NAMALWA (cell line): ENCODE results near the gene CBX5.
"Not testable (repeated sequence)": the region's sequence is repeated elsewhere in the genome, so short reads cannot be mapped to it uniquely, and the experiment has no call there.

Source experiments
- DNase-seq: peaks from one replicate; pipeline ENCODE4 v3.0.0-alpha.2; 2015; ENCODE audit warnings: low spot score

The CBX5 gene

GRCh38 chr12:54279632-54280467, at the start of gene CBX5:
CBX5 (minus strand) TSS chr12:54280122; CDS start chr12:54257650, 22,472 bp downstream.
- DNase-seq: peak; percentile 99

GRCh38 chr12:54328595-54329337, 48.8 kb upstream of the CBX5 start:
- no peak for DNase-seq

GRCh38 chr12:54325442-54326109, 45.7 kb upstream of the CBX5 start:
- DNase-seq: not testable (repeated sequence)

GRCh38 chr12:54324617-54325441, 44.9 kb upstream of the CBX5 start, which contains the start of gene COPZ1:
COPZ1 (plus strand) TSS chr12:54325131; CDS start chr12:54325164, 33 bp downstream.
- DNase-seq: peak; percentile 100

GRCh38 chr12:54321363-54321762, 41.4 kb upstream of the CBX5 start:
- no peak for DNase-seq

GRCh38 chr12:54312309-54312708, 32.4 kb upstream of the CBX5 start:
- not testable (repeated sequence) for DNase-seq

- no peak for DNase-seq
These were observed 31.1 kb upstream of the CBX5 start for GRCh38 chr12:54311051-54311450.

GRCh38 chr12:54306925-54307741, 27.2 kb upstream of the CBX5 start:
- no peak for DNase-seq

GRCh38 chr12:54304187-54304810, 24.4 kb upstream of the CBX5 start:
- no peak for DNase-seq

GRCh38 chr12:54303640-54304039, 23.7 kb upstream of the CBX5 start:
- no peak for DNase-seq

GRCh38 chr12:54301428-54302048, 21.6 kb upstream of the CBX5 start:
- DNase-seq: no peak

- no peak for DNase-seq
These were observed 21.0 kb upstream of the CBX5 start, which contains the start of gene NFE2 for GRCh38 chr12:54300732-54301427. NFE2 (minus strand) TSS chr12:54301015; CDS start chr12:54295248, 5,767 bp downstream.

- DNase-seq: no peak
These were observed 20.4 kb upstream of the CBX5 start for GRCh38 chr12:54300225-54300731.

- no peak for DNase-seq
These were observed 19.7 kb upstream of the CBX5 start for GRCh38 chr12:54299515-54300224.

GRCh38 chr12:54298904-54299303, 19.0 kb upstream of the CBX5 start:
- no peak for DNase-seq

- no peak for DNase-seq
These were observed 16.6 kb upstream of the CBX5 start for GRCh38 chr12:54296393-54297099.

- DNase-seq: no peak
These were observed 15.1 kb upstream of the CBX5 start for GRCh38 chr12:54294953-54295566.
